HG02938 (cell line): ENCODE results near the gene PRAC1.
"Not testable (repeated sequence)": the region's sequence is repeated elsewhere in the genome, so short reads cannot be mapped to it uniquely, and the experiment has no call there.

Experiments
- ATAC-seq: cut with Tn5 transposase; IDR thresholded peaks from one replicate; pipeline ENCODE4 v1.9.1; 2021; ENCODE audit warnings: mild to moderate bottlenecking, moderate library complexity; ENCODE audit not compliant: unreplicated experiment

PRAC1 gene

GRCh38 chr17:48727415-48728175, 5.3 kb upstream of the PRAC1 start:
- ATAC-seq = no peak

DNA sequence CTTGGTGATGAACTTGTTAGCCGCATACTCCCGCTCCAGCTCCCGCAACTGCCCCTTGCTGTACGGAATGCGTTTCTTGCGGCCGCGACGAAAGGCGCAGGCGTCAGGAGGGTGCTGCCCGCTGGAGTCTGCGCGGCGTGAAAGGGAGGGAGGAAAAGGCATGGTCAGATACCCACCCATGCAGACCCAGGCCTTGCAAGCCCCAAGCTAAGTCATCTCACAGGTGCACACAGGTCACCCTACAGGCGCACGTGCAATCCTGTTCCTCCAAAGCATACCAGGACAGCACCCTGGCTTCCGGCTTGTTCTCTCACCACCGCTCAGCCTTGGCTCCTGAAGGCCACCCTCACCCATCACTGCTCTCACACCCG, 4.6 kb upstream of the PRAC1 start:
- ATAC-seq = no peak

- no peak for ATAC-seq
These were observed 4.0 kb upstream of the PRAC1 start for GRCh38 chr17:48726114-48726915.

DNA sequence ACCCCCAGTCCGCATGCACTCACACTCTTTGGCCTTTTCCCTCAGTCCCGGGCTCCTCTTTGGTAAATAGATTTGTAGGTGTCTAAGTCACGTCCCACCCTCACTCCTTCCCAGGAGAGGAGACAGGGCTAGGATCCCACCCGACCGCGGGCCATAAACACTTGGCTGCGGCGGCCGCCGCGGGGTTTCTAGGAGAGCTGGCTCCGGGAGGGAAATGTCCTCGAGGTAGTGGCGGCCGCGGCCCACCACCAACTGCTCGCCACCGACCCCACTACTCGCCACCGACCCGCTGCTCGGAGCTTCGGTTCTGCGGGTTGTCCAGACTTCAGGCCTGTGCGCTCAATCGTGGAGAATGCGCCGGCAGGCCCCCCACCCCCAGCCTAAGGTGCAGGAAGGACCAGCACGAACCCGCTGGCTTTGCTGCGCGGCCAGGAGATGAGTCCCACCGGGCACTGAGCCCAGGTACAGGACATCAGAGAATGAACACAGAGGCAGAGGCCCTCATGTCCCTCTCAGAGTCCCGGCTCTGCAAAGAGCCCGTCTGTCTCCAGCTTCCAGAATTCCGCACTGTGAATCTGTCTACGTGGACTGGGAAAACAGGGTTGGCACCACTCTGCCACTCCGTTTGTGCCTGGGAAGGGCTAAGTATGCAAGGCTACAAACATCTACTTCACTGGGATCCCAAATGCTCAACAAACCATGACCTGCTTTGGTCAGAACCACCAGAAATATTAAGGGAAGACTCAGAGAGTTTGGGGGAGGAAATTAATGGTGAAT, 3.2 kb upstream of the PRAC1 start:
- ATAC-seq = no peak

DNA sequence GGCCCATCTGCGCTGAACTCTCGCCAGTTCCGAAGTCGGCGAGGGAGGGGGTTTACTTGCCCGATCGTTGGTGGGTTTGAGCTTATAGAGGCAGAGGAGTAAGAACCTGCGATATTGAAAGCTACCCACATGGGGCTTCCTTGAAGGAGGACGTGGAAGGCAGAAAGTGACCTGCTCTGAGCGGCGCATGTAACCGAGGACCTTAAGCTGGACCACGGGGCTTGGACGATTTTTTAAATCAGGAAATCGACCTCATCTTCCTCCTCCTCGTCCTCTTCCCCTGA, 2.6 kb upstream of the PRAC1 start:
- no peak for ATAC-seq

DNA sequence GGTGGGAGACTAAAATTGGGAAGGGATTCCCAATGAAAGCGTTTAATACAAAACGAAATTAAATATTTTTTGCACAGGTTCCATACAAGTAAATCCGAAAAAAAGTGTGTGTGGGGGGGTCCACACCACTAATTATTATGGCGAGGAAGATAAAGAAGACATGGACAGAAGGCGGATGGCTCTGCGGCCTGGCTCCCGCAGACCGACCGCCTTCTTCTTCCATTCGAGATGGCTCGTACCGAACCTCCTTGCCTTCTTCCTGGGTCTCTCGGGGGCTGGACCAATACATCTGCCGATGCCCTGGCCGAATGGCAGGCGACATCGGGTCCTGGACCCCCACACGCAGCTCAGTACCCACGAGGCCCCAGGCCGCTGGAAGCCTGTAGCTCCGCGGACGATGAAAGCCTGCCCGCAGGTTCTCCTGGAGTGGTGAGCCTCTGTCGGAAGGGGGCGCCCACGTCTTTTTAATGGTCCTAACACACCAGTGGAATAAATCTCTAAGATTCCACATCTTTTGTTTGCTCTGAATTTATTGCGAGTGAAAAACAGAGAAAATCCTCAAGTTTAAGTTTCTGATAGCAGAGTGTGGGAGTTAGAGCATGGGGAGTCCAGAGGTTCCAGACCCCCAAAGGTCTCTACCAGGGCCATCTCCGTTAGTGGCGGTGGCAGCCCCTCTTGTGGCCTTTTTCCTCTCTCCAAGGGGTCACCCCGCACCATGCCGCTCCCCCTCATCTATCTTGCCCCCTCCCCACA, 2.1 kb upstream of the PRAC1 start:
- no peak for ATAC-seq

DNA sequence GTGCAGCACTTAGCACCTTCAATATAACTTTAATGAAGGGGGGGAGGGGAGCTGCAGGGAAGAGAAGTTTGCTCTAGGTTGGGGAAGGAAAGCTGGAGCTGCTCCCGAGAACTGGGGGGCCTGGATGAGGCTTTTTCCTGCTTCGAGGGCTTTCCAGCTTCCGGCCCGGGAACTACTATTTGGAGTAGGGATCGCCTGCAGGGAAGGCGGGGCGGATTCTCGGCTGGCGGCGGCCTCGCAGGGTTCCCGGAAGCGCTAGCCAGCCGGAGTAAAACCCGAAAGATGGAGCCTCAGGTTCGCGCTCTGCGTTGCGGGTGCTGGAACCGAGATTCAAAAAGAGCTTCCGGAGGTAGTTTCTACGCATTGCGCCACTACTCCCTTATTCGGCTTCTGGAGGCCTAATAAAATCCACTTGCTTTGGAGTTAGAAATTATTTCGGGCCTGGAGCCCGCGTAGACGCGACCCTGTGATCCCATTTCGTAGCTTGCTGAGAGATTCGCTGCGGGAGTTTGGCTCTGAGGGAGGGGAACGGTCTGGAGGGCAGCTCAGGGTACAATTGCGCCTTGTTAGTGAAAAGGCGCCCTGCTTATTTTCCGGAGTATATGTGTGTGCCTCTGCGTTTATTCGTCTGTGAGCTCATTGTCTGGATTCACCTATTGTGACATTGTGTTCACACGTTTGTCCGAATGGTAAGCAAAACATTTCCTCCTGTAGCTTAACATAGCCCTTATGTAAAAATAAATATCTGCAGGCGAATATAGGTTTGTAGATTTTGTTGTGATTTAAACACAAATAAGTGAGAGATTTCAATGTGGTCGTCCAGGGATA, 1.3 kb upstream of the PRAC1 start:
- no peak for ATAC-seq

DNA sequence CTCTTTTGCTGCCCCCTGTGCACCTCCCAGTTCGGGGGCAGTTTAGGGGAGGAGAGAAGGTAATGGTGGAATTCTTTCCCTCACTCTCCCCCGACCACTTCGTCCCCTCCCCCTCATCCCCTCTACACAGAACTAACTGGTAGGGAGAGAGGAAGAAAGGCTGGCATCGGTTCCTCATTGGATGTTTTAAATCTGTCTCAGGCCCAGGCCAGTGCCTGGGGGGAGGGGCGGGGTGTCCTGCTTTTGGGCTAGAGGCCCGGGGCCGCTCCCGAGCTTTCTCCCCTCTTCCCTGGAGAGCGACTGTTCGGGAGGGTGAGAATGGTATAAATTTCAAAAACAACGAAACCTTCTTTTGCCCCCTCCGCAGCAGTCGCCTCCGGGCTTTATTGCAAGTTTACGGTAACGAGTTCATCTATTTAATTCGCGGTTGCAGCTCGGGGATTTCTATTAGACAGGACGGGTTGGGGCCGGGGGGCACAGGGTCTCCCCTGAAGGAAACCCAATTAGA, 651 bp upstream of the PRAC1 start, which contains the start of gene PRAC2:
PRAC2 (plus strand) TSS at position 271 of the 508 bp plus-strand sequence. CDS start 1,226 bp downstream, outside the sequence.
- no peak for ATAC-seq

DNA sequence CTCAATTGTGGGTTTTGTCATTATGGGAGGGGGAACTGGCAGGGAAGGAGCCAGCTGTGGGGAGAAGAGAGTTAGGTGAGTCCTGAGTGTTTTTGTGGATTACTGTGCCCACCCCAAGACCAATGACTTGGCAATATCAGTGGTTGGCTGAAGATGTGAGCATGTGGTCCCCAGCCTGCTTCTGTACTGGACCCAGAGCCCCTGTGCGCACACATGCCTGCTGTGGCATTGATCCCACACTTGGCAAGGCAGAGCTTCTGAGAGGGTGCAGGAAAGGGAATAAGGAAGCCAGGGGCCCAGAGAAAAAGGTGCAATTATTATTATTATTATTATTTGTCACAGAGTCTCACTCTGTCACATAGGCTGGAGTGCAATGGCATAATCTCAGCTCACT, 1.3 kb downstream of the PRAC1 start:
- ATAC-seq = no peak

- no peak for ATAC-seq
These were observed 1.9 kb downstream of the PRAC1 start for GRCh38 chr17:48720266-48721008.

- ATAC-seq = no peak
These were observed 2.6 kb downstream of the PRAC1 start for GRCh38 chr17:48719642-48720265.

DNA sequence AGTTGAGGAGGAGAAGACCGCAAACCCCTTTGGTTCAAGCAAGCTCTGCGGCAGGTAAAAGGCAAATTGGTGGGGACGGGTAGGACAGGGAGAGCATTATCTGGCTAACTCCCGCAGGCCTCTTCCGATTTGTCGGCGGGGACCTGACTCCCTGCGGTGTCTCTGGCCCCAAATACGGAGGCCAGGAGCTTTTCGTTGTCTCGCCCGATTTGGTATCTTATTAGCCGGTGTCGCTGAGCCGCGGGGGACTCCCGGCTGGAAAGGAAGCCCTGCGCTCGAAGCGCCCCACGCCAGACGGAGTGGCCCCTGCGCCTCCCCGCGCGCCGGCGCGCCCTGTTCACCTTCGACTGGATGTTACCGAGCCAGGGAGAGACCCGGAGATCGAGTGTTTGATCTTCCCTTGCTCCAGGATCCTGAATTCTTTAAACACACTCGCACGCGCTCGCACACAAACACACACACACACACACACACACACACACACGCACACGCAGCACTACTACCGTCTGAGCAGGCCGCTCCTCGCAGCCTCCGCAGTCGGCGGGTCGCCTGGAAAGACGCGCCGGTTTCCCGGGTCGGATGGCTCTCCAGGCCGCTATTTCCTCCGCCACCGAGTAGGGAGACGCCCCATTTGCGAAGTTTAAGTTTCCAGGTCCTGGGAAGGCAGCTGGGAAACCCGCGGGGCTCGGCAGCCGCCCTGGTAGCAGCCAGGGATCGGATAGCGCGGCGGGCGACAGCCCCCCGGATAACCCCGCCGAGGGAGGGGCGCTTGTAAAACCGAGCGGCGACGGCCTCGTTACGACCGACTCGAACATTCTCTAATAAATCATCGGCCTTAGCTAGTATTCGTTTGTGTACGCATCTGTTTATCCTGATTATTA, 3.3 kb downstream of the PRAC1 start:
- ATAC-seq = no peak

GRCh38 chr17:48718227-48718760, 4.0 kb downstream of the PRAC1 start:
- ATAC-seq = no peak

- no peak for ATAC-seq
These were observed 4.7 kb downstream of the PRAC1 start for GRCh38 chr17:48717367-48718226.

DNA sequence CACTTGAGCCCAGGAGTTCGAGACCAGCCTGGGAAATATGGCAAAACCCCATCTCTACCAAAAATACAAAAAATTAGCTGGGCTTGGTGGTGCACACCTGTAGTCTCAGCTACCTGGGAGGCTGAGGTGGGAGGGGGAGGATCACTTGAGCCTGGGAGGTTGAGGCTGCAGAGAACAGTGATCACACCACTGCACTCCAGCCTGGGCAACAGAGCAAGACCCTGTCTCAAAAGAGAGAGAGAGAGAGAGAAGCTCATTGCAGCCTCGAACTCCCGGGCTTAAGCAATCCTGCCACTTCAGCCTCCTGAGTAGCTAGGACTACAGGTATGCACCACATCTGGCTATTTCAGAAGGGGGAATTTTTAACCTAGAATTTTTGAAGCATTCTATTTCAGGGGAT, 5.8 kb downstream of the PRAC1 start:
- ATAC-seq = not testable (repeated sequence)
